ENCODE measurements around the gene ZBBX.

- TF ChIP-seq POLR2A (IDR thresholded peaks at IDR 0.05) (no peak), CTCF (IDR thresholded peaks at IDR 0.05) (no peak)
Observed at GRCh38 chr3:167318306-167318705, 61.8 kb downstream of the ZBBX start.

All from suprapubic skin (tissue), 3 donors.